ENCODE data around the gene RREB1.
A peak's percentile ranks its signal among the peaks of the same experiment; 100 is the strongest.

Gene RREB1

GRCh38 chr6:7241709-7242645 lies 134.2 kb downstream of the RREB1 start:
- FAIRE-seq: peak; percentile 26
- TF ChIP-seq POU2F2 (IDR thresholded peaks at IDR 0.05; ENCODE audit: low read depth, low read length): no peak
- TF ChIP-seq TAF1 (IDR thresholded peaks at IDR 0.05; ENCODE audit: low read depth, low read length): no peak
- TF ChIP-seq POLR2A (IDR thresholded peaks at IDR 0.05; ENCODE audit: low read depth, low read length): no peak; the same call in 1 of the 2 replicates
- TF ChIP-seq SPI1 (IDR thresholded peaks at IDR 0.05; ENCODE audit: low read depth, low read length): no peak
- no peak for TF ChIP-seq POLR2AphosphoS5 (IDR thresholded peaks at IDR 0.05; ENCODE audit: low read depth, low read length)
- no peak for TF ChIP-seq PAX5 (IDR thresholded peaks at IDR 0.05; ENCODE audit: insufficient read depth, low read length, severe bottlenecking)
- no peak for DNase-seq (ENCODE audit: insufficient read length, low spot score)

GRCh38 chr6:7242835-7243178 lies 135.0 kb downstream of the RREB1 start:
- no peak for TF ChIP-seq TAF1 (IDR thresholded peaks at IDR 0.05; ENCODE audit: low read depth, low read length)
- TF ChIP-seq POLR2A (IDR thresholded peaks at IDR 0.05; ENCODE audit: low read depth, low read length): no peak
- no peak for TF ChIP-seq SPI1 (IDR thresholded peaks at IDR 0.05; ENCODE audit: low read depth, low read length)
- TF ChIP-seq PAX5 (IDR thresholded peaks at IDR 0.05; ENCODE audit: insufficient read depth, low read length, severe bottlenecking): no peak
- no peak for TF ChIP-seq POLR2AphosphoS5 (IDR thresholded peaks at IDR 0.05; ENCODE audit: low read depth, low read length)
- TF ChIP-seq POU2F2 (IDR thresholded peaks at IDR 0.05; ENCODE audit: low read depth, low read length): no peak
- FAIRE-seq: no peak
- no peak for DNase-seq (ENCODE audit: insufficient read length, low spot score)

GRCh38 chr6:7243179-7243981 lies 135.6 kb downstream of the RREB1 start:
- FAIRE-seq: peak; percentile 56
- TF ChIP-seq TAF1 (IDR thresholded peaks at IDR 0.05; ENCODE audit: low read depth, low read length) (no peak), POLR2AphosphoS5 (IDR thresholded peaks at IDR 0.05; ENCODE audit: low read depth, low read length) (no peak), POU2F2 (IDR thresholded peaks at IDR 0.05; ENCODE audit: low read depth, low read length) (peak; percentile 35; the same call in 1 of the 2 replicates), POLR2A (IDR thresholded peaks at IDR 0.05; ENCODE audit: low read depth, low read length) (no peak)
- peak; percentile 53 for DNase-seq (ENCODE audit: insufficient read length, low spot score)

- no peak for FAIRE-seq
- no peak for DNase-seq (ENCODE audit: insufficient read length, low spot score)
- TF ChIP-seq SPI1 (IDR thresholded peaks at IDR 0.05; ENCODE audit: low read depth, low read length) (no peak), POLR2AphosphoS5 (IDR thresholded peaks at IDR 0.05; ENCODE audit: low read depth, low read length) (no peak), PAX5 (IDR thresholded peaks at IDR 0.05; ENCODE audit: insufficient read depth, low read length, severe bottlenecking) (no peak), TAF1 (IDR thresholded peaks at IDR 0.05; ENCODE audit: low read depth, low read length) (no peak), POLR2A (IDR thresholded peaks at IDR 0.05; ENCODE audit: low read depth, low read length) (no peak), POU2F2 (IDR thresholded peaks at IDR 0.05; ENCODE audit: low read depth, low read length) (no peak)
These were observed 138.1 kb downstream of the RREB1 start for GRCh38 chr6:7245668-7246393.

GRCh38 chr6:7246401-7247178 lies 138.8 kb downstream of the RREB1 start:
- TF ChIP-seq SPI1 (IDR thresholded peaks at IDR 0.05; ENCODE audit: low read depth, low read length) (no peak), POU2F2 (IDR thresholded peaks at IDR 0.05; ENCODE audit: low read depth, low read length) (no peak), POLR2AphosphoS5 (IDR thresholded peaks at IDR 0.05; ENCODE audit: low read depth, low read length) (no peak), POLR2A (IDR thresholded peaks at IDR 0.05; ENCODE audit: low read depth, low read length) (no peak), PAX5 (IDR thresholded peaks at IDR 0.05; ENCODE audit: insufficient read depth, low read length, severe bottlenecking) (no peak), TAF1 (IDR thresholded peaks at IDR 0.05; ENCODE audit: low read depth, low read length) (no peak)
- FAIRE-seq (no peak), DNase-seq (ENCODE audit: insufficient read length, low spot score) (no peak)

- FAIRE-seq: no peak
- no peak for DNase-seq (ENCODE audit: insufficient read length, low spot score)
- TF ChIP-seq POLR2AphosphoS5 (IDR thresholded peaks at IDR 0.05; ENCODE audit: low read depth, low read length): no peak
- no peak for TF ChIP-seq POLR2A (IDR thresholded peaks at IDR 0.05; ENCODE audit: low read depth, low read length)
- TF ChIP-seq TAF1 (IDR thresholded peaks at IDR 0.05; ENCODE audit: low read depth, low read length): no peak
- no peak for TF ChIP-seq PAX5 (IDR thresholded peaks at IDR 0.05; ENCODE audit: insufficient read depth, low read length, severe bottlenecking)
- TF ChIP-seq SPI1 (IDR thresholded peaks at IDR 0.05; ENCODE audit: low read depth, low read length): no peak
- no peak for TF ChIP-seq POU2F2 (IDR thresholded peaks at IDR 0.05; ENCODE audit: low read depth, low read length)
These were observed 139.4 kb downstream of the RREB1 start for GRCh38 chr6:7247179-7247456.

GRCh38 chr6:7247828-7248227 lies 140.1 kb downstream of the RREB1 start:
- TF ChIP-seq SPI1 (IDR thresholded peaks at IDR 0.05; ENCODE audit: low read depth, low read length) (no peak), PAX5 (IDR thresholded peaks at IDR 0.05; ENCODE audit: insufficient read depth, low read length, severe bottlenecking) (no peak), POLR2AphosphoS5 (IDR thresholded peaks at IDR 0.05; ENCODE audit: low read depth, low read length) (no peak), TAF1 (IDR thresholded peaks at IDR 0.05; ENCODE audit: low read depth, low read length) (no peak), POU2F2 (IDR thresholded peaks at IDR 0.05; ENCODE audit: low read depth, low read length) (no peak), POLR2A (IDR thresholded peaks at IDR 0.05; ENCODE audit: low read depth, low read length) (no peak)
- DNase-seq (ENCODE audit: insufficient read length, low spot score) (no peak), FAIRE-seq (no peak)

- TF ChIP-seq PAX5 (IDR thresholded peaks at IDR 0.05; ENCODE audit: insufficient read depth, low read length, severe bottlenecking) (no peak), TAF1 (IDR thresholded peaks at IDR 0.05; ENCODE audit: low read depth, low read length) (no peak), SPI1 (IDR thresholded peaks at IDR 0.05; ENCODE audit: low read depth, low read length) (no peak), POLR2A (IDR thresholded peaks at IDR 0.05; ENCODE audit: low read depth, low read length) (no peak), POU2F2 (IDR thresholded peaks at IDR 0.05; ENCODE audit: low read depth, low read length) (no peak), POLR2AphosphoS5 (IDR thresholded peaks at IDR 0.05; ENCODE audit: low read depth, low read length) (no peak)
- DNase-seq (ENCODE audit: insufficient read length, low spot score) (no peak), FAIRE-seq (no peak)
These were observed 141.6 kb downstream of the RREB1 start for GRCh38 chr6:7249391-7249790.

All from GM12891 (cell line).